ENCODE measurements around the gene TRPV4. TPM values are rescaled to one million over a fixed set of nuclear protein-coding genes. Genes with fewer than 3 reads are reported as not detected.

TRPV4 gene
- total RNA-seq, 6 donors from 2014 or later: 2.2 to 9.7 (median 5.4) TPM

- Histone ChIP-seq H3K4me1 (peaks cover 0 to 10% (median 3%) of the 10 kb centered on the region in 4 donors), H3K27ac (no peak overlapping the region), H3K36me3 (peaks cover 0 to 3% (median under 1%) of the 10 kb centered on the region in 4 donors), H3K27me3 (no peaks in the 10 kb centered on the region), H3K9me3 (no peaks in the 10 kb centered on the region), H3K4me3 (peak overlapping the region in 1 of 4 donors; percentile 13)
- peak in 1 of 2 donors; percentile 76 for DNase-seq
- TF ChIP-seq POLR2A (IDR thresholded peaks at IDR 0.05) (no peak), EP300 (IDR thresholded peaks at IDR 0.05) (no peak), POLR2AphosphoS5 (IDR thresholded peaks at IDR 0.05) (no peak), CTCF (IDR thresholded peaks at IDR 0.05) (no peak)
- 22 to 23% methylated on average over 11 to 21 of the region's 21 CpGs for WGBS, 2 donors
- ATAC-seq (ENCODE audit: low FRiP score in 2 of 2): no peak
Measured at GRCh38 chr12:109773384-109774011, 59.7 kb downstream of the TRPV4 start.

GRCh38 chr12:109772622-109773321, 60.4 kb downstream of the TRPV4 start:
- Histone ChIP-seq H3K4me1 (peaks cover 0 to 10% (median 3%) of the 10 kb centered on the region in 4 donors), H3K9me3 (no peaks in the 10 kb centered on the region), H3K4me3 (no peak overlapping the region), H3K27me3 (no peaks in the 10 kb centered on the region), H3K36me3 (peaks cover 0 to 6% (median 1%) of the 10 kb centered on the region in 4 donors), H3K27ac (no peak overlapping the region)
- TF ChIP-seq CTCF (IDR thresholded peaks at IDR 0.05) (no peak), POLR2A (IDR thresholded peaks at IDR 0.05) (no peak)
- 55 to 66% methylated on average over 12 of the region's 12 CpGs for WGBS, 2 donors
- DNase-seq (peak in 1 of 2 donors; percentile 19), ATAC-seq (ENCODE audit: low FRiP score in 2 of 2) (no peak)

- TF ChIP-seq POLR2AphosphoS5 (IDR thresholded peaks at IDR 0.05) (no peak), POLR2A (IDR thresholded peaks at IDR 0.05) (no peak), EP300 (IDR thresholded peaks at IDR 0.05) (no peak), CTCF (IDR thresholded peaks at IDR 0.05) (no peak)
- H3K27ac ChIP-seq: no peak overlapping the region
- peaks cover 0 to 6% (median 1%) of the 10 kb centered on the region in 4 donors for H3K36me3 ChIP-seq
- H3K27me3 ChIP-seq: no peaks in the 10 kb centered on the region
- H3K4me1 ChIP-seq: peaks cover 0 to 10% (median 3%) of the 10 kb centered on the region in 4 donors
- ATAC-seq (ENCODE audit: low FRiP score in 2 of 2): no peak
- 83 to 87% methylated on average over 6 to 16 of the region's 17 CpGs for WGBS, 2 donors
- DNase-seq: peak; percentile 10 to 44
- H3K4me3 ChIP-seq: no peak overlapping the region
- no peaks in the 10 kb centered on the region for H3K9me3 ChIP-seq
Measured at GRCh38 chr12:109771746-109772621, 61.2 kb downstream of the TRPV4 start.

- no peak for ATAC-seq (ENCODE audit: low FRiP score in 2 of 2)
- Histone ChIP-seq H3K4me3 (no peak overlapping the region), H3K27ac (no peak overlapping the region), H3K27me3 (no peaks in the 10 kb centered on the region), H3K9me3 (no peaks in the 10 kb centered on the region), H3K36me3 (peaks cover 0 to 6% (median 1%) of the 10 kb centered on the region in 4 donors), H3K4me1 (peaks cover 0 to 10% (median 3%) of the 10 kb centered on the region in 4 donors)
- 88 to 93% methylated on average over 11 to 17 of the region's 17 CpGs for WGBS, 2 donors
- no peak for TF ChIP-seq EP300 (IDR thresholded peaks at IDR 0.05)
- TF ChIP-seq POLR2AphosphoS5 (IDR thresholded peaks at IDR 0.05): no peak
- no peak for TF ChIP-seq POLR2A (IDR thresholded peaks at IDR 0.05)
- no peak for TF ChIP-seq CTCF (IDR thresholded peaks at IDR 0.05)
- DNase-seq: peak in 1 of 2 donors; percentile 9
Measured at GRCh38 chr12:109770861-109771670, 62.1 kb downstream of the TRPV4 start.
